ENCODE measurements around the gene NLRP7.
"Not testable (repeated sequence)": the region's sequence is repeated elsewhere in the genome, so short reads cannot be mapped to it uniquely, and the experiment has no call there.

NLRP7 gene

GRCh38 chr19:54919646-54920563 lies 27.4 kb downstream of the NLRP7 start:
- DNase-seq, result peak in 1 of 2 experiments; percentile 4

- DNase-seq, result no peak
Observed at GRCh38 chr19:54918499-54918898, 28.8 kb downstream of the NLRP7 start.

GRCh38 chr19:54916822-54917221 lies 30.5 kb downstream of the NLRP7 start:
- DNase-seq, result no peak

- DNase-seq, result not testable (repeated sequence)
Observed at GRCh38 chr19:54907899-54908298, 39.4 kb downstream of the NLRP7 start.

- no peak for DNase-seq
Observed at GRCh38 chr19:54906819-54907218, 40.5 kb downstream of the NLRP7 start.

GRCh38 chr19:54905803-54906511 lies 41.4 kb downstream of the NLRP7 start, which contains the start of gene NCR1:
NCR1 (plus strand) TSS chr19:54906148; CDS start chr19:54906188, 40 bp downstream.
- no peak for DNase-seq

- DNase-seq, result no peak
Observed at GRCh38 chr19:54905421-54905802, 41.9 kb downstream of the NLRP7 start.

- DNase-seq, result not testable (repeated sequence)
Observed at GRCh38 chr19:54904261-54904660, 43.1 kb downstream of the NLRP7 start.

GRCh38 chr19:54903303-54903702 lies 44.0 kb downstream of the NLRP7 start:
- DNase-seq, result no peak

GRCh38 chr19:54902061-54902460 lies 45.3 kb downstream of the NLRP7 start:
- no peak for DNase-seq

GRCh38 chr19:54901153-54901552 lies 46.2 kb downstream of the NLRP7 start:
- DNase-seq, result not testable (repeated sequence)

GRCh38 chr19:54899646-54900045 lies 47.7 kb downstream of the NLRP7 start:
- not testable (repeated sequence) for DNase-seq

GRCh38 chr19:54898685-54899084 lies 48.6 kb downstream of the NLRP7 start:
- not testable (repeated sequence) for DNase-seq

- DNase-seq, result no peak
Observed at GRCh38 chr19:54896036-54896435, 51.3 kb downstream of the NLRP7 start.

GRCh38 chr19:54894106-54894505 lies 53.2 kb downstream of the NLRP7 start:
- DNase-seq, result not testable (repeated sequence)

GRCh38 chr19:54893406-54893805 lies 53.9 kb downstream of the NLRP7 start:
- no peak for DNase-seq

- no peak for DNase-seq
Observed at GRCh38 chr19:54889566-54889965, 57.8 kb downstream of the NLRP7 start.

- DNase-seq, result no peak
Observed at GRCh38 chr19:54888239-54888638, 59.1 kb downstream of the NLRP7 start.

- no peak for DNase-seq
Observed at GRCh38 chr19:54883228-54883627, 64.1 kb downstream of the NLRP7 start.

- DNase-seq, result no peak
Observed at GRCh38 chr19:54882758-54883157, 64.6 kb downstream of the NLRP7 start.

GRCh38 chr19:54881884-54882283 lies 65.4 kb downstream of the NLRP7 start:
- no peak for DNase-seq

- DNase-seq, result no peak
Observed at GRCh38 chr19:54877471-54877870, 69.9 kb downstream of the NLRP7 start.

GRCh38 chr19:54875506-54875905 lies 71.8 kb downstream of the NLRP7 start:
- DNase-seq, result no peak

- no peak for DNase-seq
Observed at GRCh38 chr19:54873990-54874389, 73.3 kb downstream of the NLRP7 start, which contains the start of gene FCAR. FCAR (plus strand) TSS chr19:54874235; CDS start chr19:54874290, 55 bp downstream.

All from activated CD4-positive, alpha-beta T cell treated with anti-CD3 and anti-CD28 coated beads, Interleukin-2, amount 50 U/mL, for 48 hours (primary cell).